ENCODE data around the gene GRM1.

- no peak for TF ChIP-seq CTCF (IDR thresholded peaks at IDR 0.05)
- no peak for TF ChIP-seq POLR2A (IDR thresholded peaks at IDR 0.05)
Measured at GRCh38 chr6:146481527-146481926, 452.7 kb downstream of the GRM1 start.
